Gastrocnemius medialis (tissue), 4 donors: ENCODE results near the gene DRC3.

Experiments
- POLR2A ChIP-seq, 2 donors: fragments of 450-650 bp; IDR thresholded peaks; one replicate each; pipeline ENCODE4 v1.6.1; 2017; ENCODE audit warnings: antibody characterized with exemption in 2 of 2, mild to moderate bottlenecking in 2 of 2, moderate library complexity in 2 of 2
- TF ChIP-seq, protein P1 (sequence below), 5 experiments: fragments of 450-650 bp in 3 of 5; fragments of 200-600 bp in 2 of 5; sonication (generic) in 2 of 5; IDR thresholded peaks in 4 of 5; conservative IDR thresholded peaks in 1 of 5; 1 replicate in 4 of 5; 2 replicates in 1 of 5; pipeline ENCODE4 v1.5.1; 2016 to 2019; ENCODE audit warnings: antibody characterized with exemption in 5 of 5, mild to moderate bottlenecking in 3 of 5, moderate library complexity in 3 of 5

GRCh38 chr17:18028114-18028951 lies 55.7 kb downstream of the DRC3 start:
- TF ChIP-seq, protein P1, sequence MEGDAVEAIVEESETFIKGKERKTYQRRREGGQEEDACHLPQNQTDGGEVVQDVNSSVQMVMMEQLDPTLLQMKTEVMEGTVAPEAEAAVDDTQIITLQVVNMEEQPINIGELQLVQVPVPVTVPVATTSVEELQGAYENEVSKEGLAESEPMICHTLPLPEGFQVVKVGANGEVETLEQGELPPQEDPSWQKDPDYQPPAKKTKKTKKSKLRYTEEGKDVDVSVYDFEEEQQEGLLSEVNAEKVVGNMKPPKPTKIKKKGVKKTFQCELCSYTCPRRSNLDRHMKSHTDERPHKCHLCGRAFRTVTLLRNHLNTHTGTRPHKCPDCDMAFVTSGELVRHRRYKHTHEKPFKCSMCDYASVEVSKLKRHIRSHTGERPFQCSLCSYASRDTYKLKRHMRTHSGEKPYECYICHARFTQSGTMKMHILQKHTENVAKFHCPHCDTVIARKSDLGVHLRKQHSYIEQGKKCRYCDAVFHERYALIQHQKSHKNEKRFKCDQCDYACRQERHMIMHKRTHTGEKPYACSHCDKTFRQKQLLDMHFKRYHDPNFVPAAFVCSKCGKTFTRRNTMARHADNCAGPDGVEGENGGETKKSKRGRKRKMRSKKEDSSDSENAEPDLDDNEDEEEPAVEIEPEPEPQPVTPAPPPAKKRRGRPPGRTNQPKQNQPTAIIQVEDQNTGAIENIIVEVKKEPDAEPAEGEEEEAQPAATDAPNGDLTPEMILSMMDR (IDR thresholded peaks at IDR 0.05 in 4 of 5, conservative IDR thresholded peaks at IDR 0.05 in 1 of 5), result no peak
- no peak for TF ChIP-seq POLR2A (IDR thresholded peaks at IDR 0.05)
